IMR-90 (cell line): ENCODE data around the gene ZBTB44. TPM values are rescaled to one million over a fixed set of nuclear protein-coding genes. Genes with fewer than 3 reads are reported as not detected.

ENCODE experiments used
- ATAC-seq: fragments of 200-7000 bp; cut with Tn5 transposase; 2 replicates; pipeline ENCODE4 v1.9.1; 2020; ENCODE audit warnings: low read depth, mild to moderate bottlenecking, moderate library complexity
- BruUV-seq: library from RNA; stranded (reverse); fragments of 400-500 nt; replicated peaks from 2 replicates; lab custom pipeline; 2021; lab: Mats Ljungman, UMichigan
- CTCF ChIA-PET: fragments of 300-600 bp; formaldehyde crosslinking; extraction: SDS; loops from one replicate; lab custom pipeline; 2021; ENCODE audit warnings: antibody characterized with exemption; lab: Yijun Ruan, JAX
- POLR2A ChIA-PET: fragments of 300-600 bp; sonication (Branson Sonifier 250); formaldehyde crosslinking; loops from one replicate; lab custom pipeline; 2022; ENCODE audit warnings: antibody characterized with exemption; ENCODE audit not compliant: unreplicated experiment; lab: Charles Lee
- DNase-seq: peaks from one replicate; pipeline ENCODE4 v3.0.0; 2013
- H2AFZ ChIP-seq: replicated peaks from 2 replicates; pipeline ENCODE3; 2013; ENCODE audit warnings: low read length, mild to moderate bottlenecking; ENCODE audit not compliant: poor library complexity
- H2AK5ac ChIP-seq: 2 replicates; pipeline ENCODE4 v1.6.1; 2013; ENCODE audit warnings: low read depth, low read length, inconsistent platforms
- H2AK9ac ChIP-seq: replicated peaks from 2 replicates; pipeline ENCODE3; 2013; ENCODE audit warnings: mild to moderate bottlenecking, low read depth, low read length, moderate library complexity; ENCODE audit not compliant: poor library complexity
- H2BK120ac ChIP-seq: 2 replicates; pipeline ENCODE4 v1.6.1; 2013; ENCODE audit warnings: low read depth, low read length, inconsistent platforms
- H2BK15ac ChIP-seq: 3 replicates; pipeline ENCODE4 v1.6.1; 2013; ENCODE audit warnings: low read depth, low read length, inconsistent platforms
- H2BK20ac ChIP-seq: 2 replicates; pipeline ENCODE4 v1.6.1; 2013; ENCODE audit warnings: low read depth, mild to moderate bottlenecking, inconsistent platforms, low read length, moderate library complexity
- H2BK5ac ChIP-seq: 2 replicates; pipeline ENCODE4 v1.6.1; 2013; ENCODE audit warnings: mild to moderate bottlenecking, low read depth, low read length, inconsistent platforms; ENCODE audit not compliant: poor library complexity, severe bottlenecking
- H3K14ac ChIP-seq: replicated peaks from 2 replicates; pipeline ENCODE4 v1.6.1; 2013; ENCODE audit warnings: low read depth, low read length, inconsistent platforms
- H3K18ac ChIP-seq: 2 replicates; pipeline ENCODE4 v1.6.1; 2013; ENCODE audit warnings: low read depth, low read length, control low read depth
- H3K23ac ChIP-seq: 2 replicates; pipeline ENCODE4 v1.6.1; 2013; ENCODE audit warnings: low read depth, low read length, inconsistent platforms
- H3K27ac ChIP-seq: 2 replicates; pipeline ENCODE4 v1.5.1; 2013; ENCODE audit warnings: mild to moderate bottlenecking, control low read depth, low read length; ENCODE audit not compliant: insufficient read depth
- H3K27me3 ChIP-seq: 2 replicates; pipeline ENCODE4 v1.6.1; 2013; ENCODE audit warnings: low read length; ENCODE audit not compliant: control insufficient read depth, insufficient read depth
- H3K36me3 ChIP-seq: 2 replicates; pipeline ENCODE4 v1.6.1; 2013; ENCODE audit warnings: low read length, mixed read lengths; ENCODE audit not compliant: control insufficient read depth, insufficient read depth
- H3K4ac ChIP-seq: 2 replicates; pipeline ENCODE4 v1.6.1; 2013; ENCODE audit warnings: low read depth, low read length, inconsistent platforms
- H3K4me1 ChIP-seq: 2 replicates; pipeline ENCODE4 v1.6.1; 2013; ENCODE audit warnings: low read length, mixed read lengths; ENCODE audit not compliant: control insufficient read depth, insufficient read depth
- H3K4me2 ChIP-seq: 2 replicates; pipeline ENCODE4 v1.6.1; 2013; ENCODE audit warnings: low read depth, mild to moderate bottlenecking, control low read depth, low read length, moderate library complexity
- H3K4me3 ChIP-seq: 2 replicates; pipeline ENCODE4 v1.5.1; 2013; ENCODE audit warnings: low read depth, mild to moderate bottlenecking, control low read depth, low read length, moderate library complexity; ENCODE audit not compliant: insufficient read depth
- H3K56ac ChIP-seq: 2 replicates; pipeline ENCODE4 v1.6.1; 2013; ENCODE audit warnings: low read length, inconsistent platforms; ENCODE audit not compliant: insufficient read depth; ENCODE audit errors: extremely low read depth
- H3K79me1 ChIP-seq, 2 experiments: 2 replicates each; pipeline ENCODE4 v1.6.1; 2013; ENCODE audit warnings: low read length in 2 of 2, inconsistent platforms in 1 of 2, low read depth in 1 of 2
- H3K9ac ChIP-seq: 2 replicates; pipeline ENCODE4 v1.6.1; 2013; ENCODE audit warnings: low read depth, low read length, control low read depth
- H3K9me1 ChIP-seq: 2 replicates; pipeline ENCODE4 v1.6.1; 2013; ENCODE audit warnings: low read length, inconsistent platforms; ENCODE audit not compliant: insufficient read depth
- H3K9me3 ChIP-seq: 2 replicates; pipeline ENCODE4 v1.6.1; 2013; ENCODE audit warnings: low read length; ENCODE audit not compliant: control insufficient read depth, insufficient read depth
- H4K20me1 ChIP-seq: 2 replicates; pipeline ENCODE4 v1.6.1; 2013; ENCODE audit warnings: low read length, inconsistent platforms; ENCODE audit not compliant: insufficient read depth
- H4K5ac ChIP-seq: 2 replicates; pipeline ENCODE4 v1.6.1; 2013; ENCODE audit warnings: mild to moderate bottlenecking, low read depth, low read length, control low read depth
- H4K8ac ChIP-seq, 2 experiments: 2 replicates each; pipeline ENCODE4 v1.6.1; 2013; ENCODE audit warnings: low read depth in 2 of 2, low read length in 2 of 2, control low read depth in 1 of 2, inconsistent platforms in 1 of 2
- H4K91ac ChIP-seq: 2 replicates; pipeline ENCODE4 v1.6.1; 2013; ENCODE audit warnings: low read depth, low read length, inconsistent platforms; ENCODE audit not compliant: insufficient read depth
- BHLHE40 ChIP-seq: fragments of 150-350 bp; IDR thresholded peaks from 2 replicates; pipeline ENCODE4 v1.6.1; 2016; ENCODE audit warnings: mild to moderate bottlenecking, low read depth, low read length
- MAFK ChIP-seq: IDR thresholded peaks from 2 replicates; pipeline ENCODE4 v1.6.1; 2012; ENCODE audit warnings: low read depth, low read length, improper control_type of control experiment
- MXI1 ChIP-seq: IDR thresholded peaks from 2 replicates; pipeline ENCODE4 v1.6.1; 2012; ENCODE audit warnings: low read depth, mild to moderate bottlenecking, low read length, moderate library complexity, borderline replicate concordance
- POLR2A ChIP-seq: IDR thresholded peaks from 2 replicates; pipeline ENCODE4 v1.6.1; 2012; ENCODE audit warnings: mild to moderate bottlenecking, low read depth, low read length
- WGBS, 2 experiments: methylation state at CpG; one replicate each; pipeline versions ENCODE4 v1.1.5 to v1.1.7; 2013; ENCODE audit warnings: missing lambda C conversion rate in 2 of 2; ENCODE audit not compliant: insufficient read length in 1 of 2; ENCODE audit errors: extremely low coverage in 2 of 2; 5-methylcytosine and 5-hydroxymethylcytosine counted together
- dilution Hi-C: fragments of 300-500 bp; cut with HindIII; formaldehyde crosslinking; loops from one replicate; pipeline ENCODE4 v1.14.3; 2018; ENCODE audit warnings: low sequenced_read_pairs; ENCODE audit not compliant: unreplicated experiment
- in situ Hi-C: fragments of 300-500 bp; cut with MboI; formaldehyde crosslinking; loops from 3 replicates; pipeline ENCODE4 v1.14.3; 2019; ENCODE audit warnings: low sequenced_read_pairs, inconsistent platforms, mixed read lengths
- intact Hi-C: fragments of 100-400 bp; cut with micrococcal nuclease; formaldehyde crosslinking; loops from 2 replicates; pipeline ENCODE4 v1.10.0; 2022
- polyA plus RNA-seq, 3 experiments: library from polyadenylated mRNA; depleted of rRNA; stranded (reverse); fragments of >200 nt; gene quantifications; 2 replicates each; pipeline ENCODE4 v1.2.3, GENCODE V29; 2012; ENCODE audit warnings: low replicate concordance in 1 of 3
- total RNA-seq: library from RNA; depleted of rRNA; stranded (reverse); fragments of >200 nt; gene quantifications from 2 replicates; pipeline ENCODE4 v1.2.3, GENCODE V29; 2012

ZBTB44 gene
- total and polyA plus RNA-seq, 2 of the 4 experiments (the other 2 are of a cell fraction) = 6.9 to 23.3 TPM

DNA sequence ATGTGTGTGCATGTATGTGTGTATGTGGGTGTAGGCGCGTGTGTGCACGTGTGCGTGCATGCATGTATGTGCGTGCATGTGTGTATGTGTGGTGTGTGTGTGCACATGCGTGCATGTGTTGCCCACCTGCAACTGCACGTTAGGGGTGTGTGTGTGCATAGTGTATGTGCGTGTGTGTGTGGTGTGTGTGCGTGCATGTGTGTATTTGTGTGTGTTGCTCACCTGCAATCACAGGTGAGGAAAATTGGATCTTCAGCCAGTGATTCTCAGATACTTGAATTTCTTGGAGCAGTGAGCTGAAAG, 100.8 kb downstream of the ZBTB44 start:
- TF ChIP-seq MAFK (no peak), MXI1 (no peak), POLR2A (no peak), BHLHE40 (no peak)
- in situ Hi-C loops = loop anchor here (5.0 to 25.0 kb wide), 3 partner anchors 173 to 651 kb away; partner anchors contain the start of gene ADAMTS8

More for the DNA sequence above, 100.8 kb downstream of the ZBTB44 start:
- Histone ChIP-seq H2BK15ac (no peak overlapping the region), H3K9me1 (no peaks in the 10 kb centered on the region), H3K79me1 (no peaks in the 10 kb centered on the region), H4K8ac (no peak overlapping the region), H3K4me1 (no peaks in the 10 kb centered on the region), H3K23ac (no peak overlapping the region), H2AFZ (no peak overlapping the region), H2BK20ac (no peak overlapping the region), H4K5ac (no peak overlapping the region), H3K56ac (no peak overlapping the region), H2BK120ac (no peak overlapping the region), H4K91ac (no peak overlapping the region), H2AK5ac (no peak overlapping the region), H3K14ac (no peak overlapping the region), H4K20me1 (no peaks in the 10 kb centered on the region), H3K4me3 (no peak overlapping the region), H3K36me3 (no peaks in the 10 kb centered on the region), H3K27ac (no peak overlapping the region), H3K4me2 (no peak overlapping the region), H3K27me3 (peaks cover 46% of the 10 kb centered on the region), H2BK5ac (no peak overlapping the region), H3K4ac (no peak overlapping the region), H2AK9ac (no peak overlapping the region), H3K18ac (no peak overlapping the region), H3K9me3 (no peaks in the 10 kb centered on the region), H3K9ac (no peak overlapping the region)
- WGBS, 2 experiments = 86% methylated on average over 7 of the region's 9 CpGs; no CpG with 5 or more reads in 1 of the 2 experiments
- CTCF ChIA-PET = no interaction called here
- BruUV-seq = no TSS peak
- POLR2A ChIA-PET = no interaction called here
- intact Hi-C loops = loop anchor here (1.0 to 10.0 kb wide), 6 partner anchors 168 to 678 kb away; no protein-coding TSS in a partner anchor
- ATAC-seq (no peak), DNase-seq (no peak)
- dilution Hi-C loops = no loop called here
